H9 (cell line): ENCODE data around the gene LRMDA. TPM values are rescaled to one million over a fixed set of nuclear protein-coding genes. Genes with fewer than 3 reads are reported as not detected.

Experiments
- DNase-seq: peaks from one replicate; pipeline ENCODE4 v3.0.0-alpha.2; 2017
- H2AFZ ChIP-seq: one replicate; pipeline ENCODE4 v1.6.1; 2013; ENCODE audit warnings: mild to moderate bottlenecking, low read length, control low read depth, moderate library complexity
- H2AK5ac ChIP-seq: 2 replicates; pipeline ENCODE4 v1.6.1; 2013; ENCODE audit warnings: low read length, control low read depth, mixed read lengths; ENCODE audit not compliant: insufficient read length
- H2BK120ac ChIP-seq: one replicate; pipeline ENCODE4 v1.6.1; 2013; ENCODE audit warnings: low read depth, mild to moderate bottlenecking, low read length, control low read depth, inconsistent platforms; ENCODE audit not compliant: poor library complexity, severe bottlenecking
- H2BK12ac ChIP-seq: 2 replicates; pipeline ENCODE4 v1.6.1; 2013; ENCODE audit warnings: low read length, control low read depth, mixed read lengths, low read depth; ENCODE audit not compliant: insufficient read length
- H2BK15ac ChIP-seq: 2 replicates; pipeline ENCODE4 v1.6.1; 2013; ENCODE audit warnings: low read depth, low read length, control low read depth
- H2BK20ac ChIP-seq: one replicate; pipeline ENCODE4 v1.6.1; 2013; ENCODE audit warnings: low read depth, mild to moderate bottlenecking, low read length, control low read depth, inconsistent platforms; ENCODE audit not compliant: poor library complexity, severe bottlenecking
- H2BK5ac ChIP-seq: 2 replicates; pipeline ENCODE4 v1.6.1; 2013; ENCODE audit warnings: low read length, control low read depth, mixed read lengths; ENCODE audit not compliant: insufficient read length
- H3K14ac ChIP-seq: 2 replicates; pipeline ENCODE4 v1.6.1; 2013; ENCODE audit warnings: low read length, control low read depth; ENCODE audit not compliant: insufficient read depth
- H3K18ac ChIP-seq: 2 replicates; pipeline ENCODE4 v1.6.1; 2013; ENCODE audit warnings: low read depth, mild to moderate bottlenecking, mixed read lengths, low read length, control low read depth; ENCODE audit not compliant: insufficient read length
- H3K23ac ChIP-seq: 2 replicates; pipeline ENCODE4 v1.6.1; 2013; ENCODE audit warnings: low read length, control low read depth, mixed read lengths, low read depth; ENCODE audit not compliant: insufficient read length
- H3K23me2 ChIP-seq: 2 replicates; pipeline ENCODE4 v1.6.1; 2013; ENCODE audit warnings: low read depth, mild to moderate bottlenecking, mixed read lengths, low read length, control low read depth; ENCODE audit not compliant: insufficient read length, poor library complexity, severe bottlenecking
- H3K27ac ChIP-seq: 2 replicates; pipeline ENCODE4 v1.5.1; 2013; ENCODE audit warnings: low read length, control low read depth, mixed read lengths, low read depth; ENCODE audit not compliant: insufficient read length
- H3K27me3 ChIP-seq: 2 replicates; pipeline ENCODE4 v1.6.1; 2013; ENCODE audit warnings: low read length, control low read depth, inconsistent platforms; ENCODE audit not compliant: insufficient read depth
- H3K4ac ChIP-seq: 2 replicates; pipeline ENCODE4 v1.6.1; 2013; ENCODE audit warnings: low read depth, mild to moderate bottlenecking, control low read depth, inconsistent platforms, low read length, moderate library complexity
- H3K4me1 ChIP-seq: 2 replicates; pipeline ENCODE4 v1.6.1; 2013; ENCODE audit warnings: low read length, control low read depth, inconsistent platforms; ENCODE audit not compliant: insufficient read depth
- H3K4me2 ChIP-seq: 2 replicates; pipeline ENCODE4 v1.6.1; 2013; ENCODE audit warnings: low read length, control low read depth, mixed read lengths; ENCODE audit not compliant: insufficient read length, insufficient read depth
- H3K56ac ChIP-seq: 2 replicates; pipeline ENCODE4 v1.6.1; 2013; ENCODE audit warnings: low read depth, mild to moderate bottlenecking, mixed read lengths, low read length, control low read depth; ENCODE audit not compliant: insufficient read length
- H3K79me1 ChIP-seq: 2 replicates; pipeline ENCODE4 v1.6.1; 2013; ENCODE audit warnings: low read depth, mild to moderate bottlenecking, moderate library complexity, low read length, control low read depth, inconsistent platforms; ENCODE audit not compliant: insufficient read depth, poor library complexity, severe bottlenecking
- H3K79me2 ChIP-seq: 2 replicates; pipeline ENCODE4 v1.6.1; 2013; ENCODE audit warnings: low read length, control low read depth, inconsistent platforms; ENCODE audit not compliant: insufficient read depth
- H3K9ac ChIP-seq: 2 replicates; pipeline ENCODE4 v1.6.1; 2013; ENCODE audit warnings: low read length, control low read depth, mixed read lengths; ENCODE audit not compliant: insufficient read length; ENCODE audit errors: extremely low read depth
- H3K9me3 ChIP-seq: one replicate; pipeline ENCODE4 v1.6.1; 2013; ENCODE audit warnings: low read depth, low read length, inconsistent platforms; ENCODE audit not compliant: control insufficient read depth
- H3T11ph ChIP-seq: one replicate; pipeline ENCODE4 v1.6.1; 2013; ENCODE audit warnings: mild to moderate bottlenecking, low read length, control low read depth, inconsistent platforms
- H4K20me1 ChIP-seq: one replicate; pipeline ENCODE4 v1.6.1; 2013; ENCODE audit not compliant: control insufficient read depth, insufficient read length, insufficient read depth
- H4K5ac ChIP-seq: 2 replicates; pipeline ENCODE4 v1.6.1; 2013; ENCODE audit warnings: low read depth, mild to moderate bottlenecking, mixed read lengths, low read length, control low read depth; ENCODE audit not compliant: insufficient read length
- H4K8ac ChIP-seq: replicated peaks from 2 replicates; pipeline ENCODE4 v1.6.1; 2013; ENCODE audit warnings: low read length, control low read depth, mixed read lengths, low read depth; ENCODE audit not compliant: insufficient read length
- H4K91ac ChIP-seq: 2 replicates; pipeline ENCODE4 v1.6.1; 2013; ENCODE audit warnings: low read depth, mild to moderate bottlenecking, moderate library complexity, mixed read lengths, low read length, control low read depth; ENCODE audit not compliant: insufficient read length
- H3K27ac Mint-ChIP-seq, 3 experiments: 2 replicates in 2 of 3; 3 replicates in 1 of 3; pipeline ENCODE4 v1.8.0; 2020 to 2021; ENCODE audit warnings: mixed read lengths in 3 of 3, mild to moderate bottlenecking in 1 of 3, moderate library complexity in 1 of 3
- H3K27me3 Mint-ChIP-seq: 2 replicates; pipeline ENCODE4 v1.8.0; 2021; ENCODE audit warnings: low read depth, mild to moderate bottlenecking, moderate library complexity, mixed read lengths
- H3K36me3 Mint-ChIP-seq, 3 experiments: 2 replicates in 2 of 3; 3 replicates in 1 of 3; pipeline ENCODE4 v1.8.0; 2020 to 2021; ENCODE audit warnings: low read depth in 3 of 3, mixed read lengths in 3 of 3; ENCODE audit not compliant: insufficient read depth in 1 of 3
- H3K4me1 Mint-ChIP-seq, 2 experiments: 2 replicates each; pipeline ENCODE4 v1.8.0; 2020; ENCODE audit warnings: mixed read lengths in 2 of 2
- H3K4me3 Mint-ChIP-seq, 2 experiments: 2 replicates in 1 of 2; 3 replicates in 1 of 2; pipeline ENCODE4 v1.8.0; 2020 to 2021; ENCODE audit warnings: mild to moderate bottlenecking in 2 of 2, mixed read lengths in 2 of 2, moderate library complexity in 1 of 2
- H3K9me3 Mint-ChIP-seq, 2 experiments: 2 replicates in 1 of 2; 3 replicates in 1 of 2; pipeline ENCODE4 v1.8.0; 2020; ENCODE audit warnings: mild to moderate bottlenecking in 2 of 2, mixed read lengths in 2 of 2, moderate library complexity in 1 of 2
- WGBS: extraction: QIAGEN DNeasy Blood & Tissue Kit; methylation state at CpG from one replicate; pipeline ENCODE4 v1.1.7; 2013; ENCODE audit warnings: missing lambda C conversion rate, low lambda C conversion rate, mixed read lengths; ENCODE audit not compliant: insufficient read length; ENCODE audit errors: extremely low coverage; 5-methylcytosine and 5-hydroxymethylcytosine counted together
- total RNA-seq: library from RNA; stranded (reverse); gene quantifications from 2 replicates; pipeline ENCODE4 v1.2.1, GENCODE V29; 2021
- TF ChIP-seq, protein P1 (sequence below): fragments of 200-600 bp; sonication (generic); conservative IDR thresholded peaks from 3 replicates; pipeline ENCODE4 v1.8.0; 2021; ENCODE audit warnings: antibody characterized with exemption, mild to moderate bottlenecking

The LRMDA gene
- total RNA-seq, 1 experiment from 2014 or later, result 1.8 TPM

DNA sequence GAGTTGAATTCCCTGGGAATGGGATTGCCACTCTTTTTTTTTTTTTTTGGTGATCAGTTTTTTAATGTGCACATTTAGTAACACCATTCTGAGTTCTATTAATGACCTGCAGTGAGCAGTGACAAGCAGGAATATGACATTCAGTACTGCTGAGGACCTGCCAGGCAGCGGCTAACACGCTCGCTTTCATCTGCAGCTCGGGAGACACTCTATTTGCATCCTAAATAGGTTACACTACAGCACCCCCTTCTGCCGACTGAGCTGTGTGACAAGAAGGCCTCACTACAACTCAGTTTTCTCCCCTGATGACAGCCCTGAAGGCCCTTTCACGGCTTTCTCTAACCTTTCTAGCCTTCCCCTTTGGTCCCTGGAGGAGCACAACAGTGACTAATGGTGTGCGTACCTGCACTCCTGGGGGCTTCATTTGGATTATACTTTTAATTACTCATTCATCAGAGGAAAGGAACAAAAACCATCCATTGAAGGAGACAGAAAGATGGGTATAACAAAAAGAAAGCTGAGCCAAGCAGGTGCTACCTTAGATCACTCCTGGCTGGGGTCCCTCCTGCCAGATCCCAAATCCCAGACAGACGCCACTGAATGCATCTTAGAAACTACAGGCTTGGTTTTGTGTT is 872.4 kb downstream of the LRMDA start:
- no peak overlapping the region for H3K56ac ChIP-seq
- no peaks in the 10 kb centered on the region for H3K27me3 ChIP-seq
- peaks cover 18 to 36% of the 10 kb centered on the region in 2 experiments for H3K4me1 Mint-ChIP-seq
- no peaks in the 10 kb centered on the region for H3K4me1 ChIP-seq
- H3K36me3 Mint-ChIP-seq, result no peaks in the 10 kb centered on the region
- 0 out of 5 replicates have a peak, but pooled peaks cover 0 to 3% of the 10 kb centered on the region in 2 experiments for H3K9me3 Mint-ChIP-seq
- no peak overlapping the region for H2BK15ac ChIP-seq
- H2BK120ac ChIP-seq, result no peak overlapping the region
- no peak overlapping the region for H4K91ac ChIP-seq
- no peak overlapping the region for H2BK20ac ChIP-seq
- no peak overlapping the region for H2AK5ac ChIP-seq
- H3K18ac ChIP-seq, result no peak overlapping the region
- H2AFZ ChIP-seq, result no peak overlapping the region
- no peak overlapping the region for H3K14ac ChIP-seq
- no CpG with 5 or more reads among the region's 8 CpGs for WGBS
- no peak overlapping the region for H3K4me2 ChIP-seq
- H3T11ph ChIP-seq, result no peak overlapping the region
- H4K8ac ChIP-seq, result no peak overlapping the region
- H4K5ac ChIP-seq, result no peak overlapping the region
- no peak overlapping the region for H3K9ac ChIP-seq
- peak; percentile 80 for DNase-seq
- H3K27me3 Mint-ChIP-seq, result peaks cover 24% of the 10 kb centered on the region
- H3K27ac Mint-ChIP-seq, result no peak overlapping the region; a peak in 1 of 7 replicates
- no peaks in the 10 kb centered on the region for H3K9me3 ChIP-seq
- H3K4me3 Mint-ChIP-seq, result no peak overlapping the region
- no peak overlapping the region for H3K27ac ChIP-seq
- H2BK5ac ChIP-seq, result no peak overlapping the region
- TF ChIP-seq, protein P1, sequence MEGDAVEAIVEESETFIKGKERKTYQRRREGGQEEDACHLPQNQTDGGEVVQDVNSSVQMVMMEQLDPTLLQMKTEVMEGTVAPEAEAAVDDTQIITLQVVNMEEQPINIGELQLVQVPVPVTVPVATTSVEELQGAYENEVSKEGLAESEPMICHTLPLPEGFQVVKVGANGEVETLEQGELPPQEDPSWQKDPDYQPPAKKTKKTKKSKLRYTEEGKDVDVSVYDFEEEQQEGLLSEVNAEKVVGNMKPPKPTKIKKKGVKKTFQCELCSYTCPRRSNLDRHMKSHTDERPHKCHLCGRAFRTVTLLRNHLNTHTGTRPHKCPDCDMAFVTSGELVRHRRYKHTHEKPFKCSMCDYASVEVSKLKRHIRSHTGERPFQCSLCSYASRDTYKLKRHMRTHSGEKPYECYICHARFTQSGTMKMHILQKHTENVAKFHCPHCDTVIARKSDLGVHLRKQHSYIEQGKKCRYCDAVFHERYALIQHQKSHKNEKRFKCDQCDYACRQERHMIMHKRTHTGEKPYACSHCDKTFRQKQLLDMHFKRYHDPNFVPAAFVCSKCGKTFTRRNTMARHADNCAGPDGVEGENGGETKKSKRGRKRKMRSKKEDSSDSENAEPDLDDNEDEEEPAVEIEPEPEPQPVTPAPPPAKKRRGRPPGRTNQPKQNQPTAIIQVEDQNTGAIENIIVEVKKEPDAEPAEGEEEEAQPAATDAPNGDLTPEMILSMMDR, result peak; percentile 84
- H2BK12ac ChIP-seq, result no peak overlapping the region
- H3K23me2 ChIP-seq, result no peaks in the 10 kb centered on the region
- H3K79me2 ChIP-seq, result no peaks in the 10 kb centered on the region
- H3K4ac ChIP-seq, result no peak overlapping the region
- no peaks in the 10 kb centered on the region for H3K79me1 ChIP-seq
- H3K23ac ChIP-seq, result no peak overlapping the region
- H4K20me1 ChIP-seq, result no peaks in the 10 kb centered on the region
